ENCODE results near the gene NXPH1.

Gene NXPH1

GRCh38 chr7:8491544-8492489 is 58.4 kb downstream of the NXPH1 start:
- H3K4me1 ChIP-seq (ENCODE audit: insufficient read depth, poor library complexity, severe bottlenecking) = no peaks in the 10 kb centered on the region
- no peak overlapping the region for H3K4me3 ChIP-seq (ENCODE audit: severe bottlenecking)
- TF ChIP-seq, protein P1, sequence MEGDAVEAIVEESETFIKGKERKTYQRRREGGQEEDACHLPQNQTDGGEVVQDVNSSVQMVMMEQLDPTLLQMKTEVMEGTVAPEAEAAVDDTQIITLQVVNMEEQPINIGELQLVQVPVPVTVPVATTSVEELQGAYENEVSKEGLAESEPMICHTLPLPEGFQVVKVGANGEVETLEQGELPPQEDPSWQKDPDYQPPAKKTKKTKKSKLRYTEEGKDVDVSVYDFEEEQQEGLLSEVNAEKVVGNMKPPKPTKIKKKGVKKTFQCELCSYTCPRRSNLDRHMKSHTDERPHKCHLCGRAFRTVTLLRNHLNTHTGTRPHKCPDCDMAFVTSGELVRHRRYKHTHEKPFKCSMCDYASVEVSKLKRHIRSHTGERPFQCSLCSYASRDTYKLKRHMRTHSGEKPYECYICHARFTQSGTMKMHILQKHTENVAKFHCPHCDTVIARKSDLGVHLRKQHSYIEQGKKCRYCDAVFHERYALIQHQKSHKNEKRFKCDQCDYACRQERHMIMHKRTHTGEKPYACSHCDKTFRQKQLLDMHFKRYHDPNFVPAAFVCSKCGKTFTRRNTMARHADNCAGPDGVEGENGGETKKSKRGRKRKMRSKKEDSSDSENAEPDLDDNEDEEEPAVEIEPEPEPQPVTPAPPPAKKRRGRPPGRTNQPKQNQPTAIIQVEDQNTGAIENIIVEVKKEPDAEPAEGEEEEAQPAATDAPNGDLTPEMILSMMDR (IDR thresholded peaks at IDR 0.05; ENCODE audit: poor library complexity, severe bottlenecking) = no peak
- DNase-seq (ENCODE audit: low spot score) (no peak), ATAC-seq (ENCODE audit: low read depth) (no peak)
- H3K9me3 ChIP-seq (ENCODE audit: severe bottlenecking) = no peaks in the 10 kb centered on the region
- no peaks in the 10 kb centered on the region for H3K36me3 ChIP-seq (ENCODE audit: low read depth)
- H3K27ac ChIP-seq (ENCODE audit: poor library complexity, severe bottlenecking) = no peak overlapping the region
- H3K27me3 ChIP-seq (ENCODE audit: insufficient read depth, poor library complexity, severe bottlenecking) = no peaks in the 10 kb centered on the region

GRCh38 chr7:8499128-8499527 is 65.7 kb downstream of the NXPH1 start:
- H3K36me3 ChIP-seq (ENCODE audit: low read depth) = no peaks in the 10 kb centered on the region
- H3K27me3 ChIP-seq (ENCODE audit: insufficient read depth, poor library complexity, severe bottlenecking) = no peaks in the 10 kb centered on the region
- DNase-seq (ENCODE audit: low spot score) (no peak), ATAC-seq (ENCODE audit: low read depth) (no peak)
- no peak overlapping the region for H3K27ac ChIP-seq (ENCODE audit: poor library complexity, severe bottlenecking)
- TF ChIP-seq, protein P1 (IDR thresholded peaks at IDR 0.05; ENCODE audit: poor library complexity, severe bottlenecking) = no peak
- no peak overlapping the region for H3K4me3 ChIP-seq (ENCODE audit: severe bottlenecking)
- no peaks in the 10 kb centered on the region for H3K4me1 ChIP-seq (ENCODE audit: insufficient read depth, poor library complexity, severe bottlenecking)
- H3K9me3 ChIP-seq (ENCODE audit: severe bottlenecking) = no peaks in the 10 kb centered on the region

DNA sequence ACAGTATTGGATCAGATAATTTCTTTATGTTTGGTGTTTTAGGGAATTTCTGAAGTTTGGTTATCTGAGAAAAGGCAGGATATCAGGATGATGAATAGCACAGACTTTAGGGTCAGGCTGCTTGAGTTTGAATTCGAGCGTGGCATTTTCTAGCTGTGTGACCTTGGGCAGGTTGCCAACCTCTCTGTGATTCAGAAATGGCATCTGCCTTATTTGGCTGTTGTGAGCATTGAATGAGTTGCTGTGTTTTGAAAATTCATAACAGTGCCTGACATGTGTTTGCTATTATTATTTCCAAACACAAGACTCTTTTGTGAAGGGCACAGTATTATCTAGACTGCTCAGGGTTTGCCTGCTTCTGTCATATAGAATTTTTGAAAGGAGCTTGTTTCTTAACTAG is 66.9 kb downstream of the NXPH1 start:
- no peak for ATAC-seq (ENCODE audit: low read depth)

DNA sequence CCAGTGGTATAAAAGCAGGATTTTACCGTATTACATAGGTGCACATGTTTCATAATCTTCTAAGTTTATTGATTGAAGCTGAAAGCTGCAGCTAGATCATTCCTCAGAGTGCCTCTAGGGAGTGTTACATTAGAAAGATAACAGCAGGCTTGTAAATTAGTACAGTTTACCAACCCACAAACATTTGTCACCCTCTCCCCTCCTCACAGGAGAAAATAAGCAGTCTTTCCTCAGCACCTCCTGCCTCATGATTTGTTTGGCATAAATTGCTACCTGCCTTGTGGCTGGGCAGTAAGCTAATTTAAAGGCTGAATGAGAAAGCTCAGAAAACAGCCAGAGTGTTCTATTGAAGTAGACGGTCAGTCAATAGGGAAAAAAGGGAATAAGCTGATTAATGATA is 74.2 kb downstream of the NXPH1 start:
- Histone ChIP-seq H3K4me3 (ENCODE audit: severe bottlenecking) (no peak overlapping the region), H3K9me3 (ENCODE audit: severe bottlenecking) (no peaks in the 10 kb centered on the region), H3K36me3 (ENCODE audit: low read depth) (no peaks in the 10 kb centered on the region), H3K27me3 (ENCODE audit: insufficient read depth, poor library complexity, severe bottlenecking) (no peaks in the 10 kb centered on the region), H3K4me1 (ENCODE audit: insufficient read depth, poor library complexity, severe bottlenecking) (no peaks in the 10 kb centered on the region), H3K27ac (ENCODE audit: poor library complexity, severe bottlenecking) (no peak overlapping the region)
- DNase-seq (ENCODE audit: low spot score) (no peak), ATAC-seq (ENCODE audit: low read depth) (no peak)
- TF ChIP-seq, protein P1 (IDR thresholded peaks at IDR 0.05; ENCODE audit: poor library complexity, severe bottlenecking) = no peak

More for the DNA sequence above, 66.9 kb downstream of the NXPH1 start:
- Histone ChIP-seq H3K9me3 (ENCODE audit: severe bottlenecking) (no peaks in the 10 kb centered on the region), H3K4me1 (ENCODE audit: insufficient read depth, poor library complexity, severe bottlenecking) (no peaks in the 10 kb centered on the region), H3K36me3 (ENCODE audit: low read depth) (no peaks in the 10 kb centered on the region), H3K27me3 (ENCODE audit: insufficient read depth, poor library complexity, severe bottlenecking) (no peaks in the 10 kb centered on the region), H3K4me3 (ENCODE audit: severe bottlenecking) (no peak overlapping the region), H3K27ac (ENCODE audit: poor library complexity, severe bottlenecking) (no peak overlapping the region)
- TF ChIP-seq, protein P1 (IDR thresholded peaks at IDR 0.05; ENCODE audit: poor library complexity, severe bottlenecking) = no peak
- no peak for DNase-seq (ENCODE audit: low spot score)

DNA sequence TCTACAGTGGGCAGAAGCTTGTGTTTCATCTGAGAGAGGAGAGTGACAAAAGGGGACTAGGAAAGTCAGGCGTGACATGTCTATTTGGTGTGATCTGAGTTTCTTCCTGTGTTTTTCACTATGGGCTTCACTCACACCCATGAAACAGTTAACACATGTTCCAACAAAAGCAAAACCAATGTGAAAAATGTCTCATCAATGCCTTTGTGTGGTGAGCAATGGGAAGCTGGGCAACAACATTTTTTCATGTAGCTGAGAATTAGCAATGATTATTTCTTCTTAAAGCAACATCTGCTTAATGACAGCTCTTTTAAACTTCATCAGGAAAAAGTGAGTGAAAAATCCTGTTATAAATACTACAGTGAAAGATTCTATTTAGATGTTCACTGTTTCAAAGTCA is 76.2 kb downstream of the NXPH1 start:
- Histone ChIP-seq H3K9me3 (ENCODE audit: severe bottlenecking) (no peaks in the 10 kb centered on the region), H3K27me3 (ENCODE audit: insufficient read depth, poor library complexity, severe bottlenecking) (no peaks in the 10 kb centered on the region), H3K27ac (ENCODE audit: poor library complexity, severe bottlenecking) (no peak overlapping the region), H3K4me1 (ENCODE audit: insufficient read depth, poor library complexity, severe bottlenecking) (no peaks in the 10 kb centered on the region), H3K4me3 (ENCODE audit: severe bottlenecking) (no peak overlapping the region), H3K36me3 (ENCODE audit: low read depth) (no peaks in the 10 kb centered on the region)
- ATAC-seq (ENCODE audit: low read depth) (no peak), DNase-seq (ENCODE audit: low spot score) (no peak)
- TF ChIP-seq, protein P1 (IDR thresholded peaks at IDR 0.05; ENCODE audit: poor library complexity, severe bottlenecking) = no peak
